D721Med (cell line): Measurements from ENCODE around the gene TNK2.
A peak's percentile ranks its signal among the peaks of the same experiment; 100 is the strongest.

Experiments
- DNase-seq: peaks from one replicate; pipeline ENCODE4 v3.0.0; 2011; ENCODE audit warnings: low spot score; ENCODE audit not compliant: insufficient read length
- FAIRE-seq: peaks from 2 replicates; lab custom pipeline; 2011; peaks lifted over from hg19 to GRCh38; lab: Jason Lieb, UNC
- TF ChIP-seq, protein P1 (sequence below): IDR thresholded peaks from 2 replicates; pipeline ENCODE4 v1.5.1; 2012; ENCODE audit warnings: mild to moderate bottlenecking, control low read depth; ENCODE audit not compliant: insufficient read depth; ENCODE audit errors: missing control alignments

The TNK2 gene

DNA sequence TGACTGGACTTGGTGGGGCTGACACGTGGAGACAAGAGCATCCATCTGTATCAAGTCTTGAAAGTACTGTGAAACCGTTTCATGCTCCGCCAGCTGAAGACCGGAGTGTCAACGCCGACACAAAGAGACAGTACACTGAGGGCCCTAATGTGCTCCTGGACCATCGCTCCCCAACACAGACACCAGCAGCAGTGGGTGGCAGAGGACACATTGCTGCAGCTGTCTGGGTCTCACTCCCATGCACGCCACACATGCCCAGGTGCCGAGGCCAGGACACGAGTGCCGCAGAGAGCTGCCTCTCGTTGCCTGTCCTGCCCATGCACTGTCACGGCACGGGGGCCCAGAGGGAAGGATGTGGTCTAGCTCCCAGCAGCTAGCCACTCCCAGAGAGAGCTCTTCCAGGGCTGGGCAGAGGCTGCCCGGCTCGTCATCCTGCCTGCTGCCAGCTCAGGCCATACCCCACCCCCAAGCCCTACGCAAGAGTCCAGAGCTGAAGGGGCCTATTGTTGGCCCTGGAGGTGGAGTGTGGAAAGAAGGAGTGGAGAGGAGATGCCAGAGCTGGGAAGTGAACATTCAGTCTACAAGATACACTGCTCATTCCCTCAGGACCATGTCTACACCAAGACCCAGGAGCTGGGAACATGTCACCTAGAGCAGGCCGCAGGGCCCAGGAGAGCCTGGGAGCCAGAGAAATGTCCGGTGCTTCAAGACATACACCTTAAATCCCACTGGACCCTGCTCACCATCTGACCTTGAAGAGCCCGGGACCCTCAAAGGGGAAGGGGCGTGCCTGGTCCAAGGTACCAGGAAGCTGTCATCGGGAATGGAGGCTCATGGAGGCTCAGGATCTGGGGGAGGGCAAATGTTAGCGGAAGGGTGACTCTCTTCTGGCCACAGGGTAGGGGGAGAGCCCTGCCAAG lies 7.7 kb downstream of the TNK2 start:
- FAIRE-seq (no peak), DNase-seq (no peak)
- TF ChIP-seq, protein P1, sequence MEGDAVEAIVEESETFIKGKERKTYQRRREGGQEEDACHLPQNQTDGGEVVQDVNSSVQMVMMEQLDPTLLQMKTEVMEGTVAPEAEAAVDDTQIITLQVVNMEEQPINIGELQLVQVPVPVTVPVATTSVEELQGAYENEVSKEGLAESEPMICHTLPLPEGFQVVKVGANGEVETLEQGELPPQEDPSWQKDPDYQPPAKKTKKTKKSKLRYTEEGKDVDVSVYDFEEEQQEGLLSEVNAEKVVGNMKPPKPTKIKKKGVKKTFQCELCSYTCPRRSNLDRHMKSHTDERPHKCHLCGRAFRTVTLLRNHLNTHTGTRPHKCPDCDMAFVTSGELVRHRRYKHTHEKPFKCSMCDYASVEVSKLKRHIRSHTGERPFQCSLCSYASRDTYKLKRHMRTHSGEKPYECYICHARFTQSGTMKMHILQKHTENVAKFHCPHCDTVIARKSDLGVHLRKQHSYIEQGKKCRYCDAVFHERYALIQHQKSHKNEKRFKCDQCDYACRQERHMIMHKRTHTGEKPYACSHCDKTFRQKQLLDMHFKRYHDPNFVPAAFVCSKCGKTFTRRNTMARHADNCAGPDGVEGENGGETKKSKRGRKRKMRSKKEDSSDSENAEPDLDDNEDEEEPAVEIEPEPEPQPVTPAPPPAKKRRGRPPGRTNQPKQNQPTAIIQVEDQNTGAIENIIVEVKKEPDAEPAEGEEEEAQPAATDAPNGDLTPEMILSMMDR: no peak

DNA sequence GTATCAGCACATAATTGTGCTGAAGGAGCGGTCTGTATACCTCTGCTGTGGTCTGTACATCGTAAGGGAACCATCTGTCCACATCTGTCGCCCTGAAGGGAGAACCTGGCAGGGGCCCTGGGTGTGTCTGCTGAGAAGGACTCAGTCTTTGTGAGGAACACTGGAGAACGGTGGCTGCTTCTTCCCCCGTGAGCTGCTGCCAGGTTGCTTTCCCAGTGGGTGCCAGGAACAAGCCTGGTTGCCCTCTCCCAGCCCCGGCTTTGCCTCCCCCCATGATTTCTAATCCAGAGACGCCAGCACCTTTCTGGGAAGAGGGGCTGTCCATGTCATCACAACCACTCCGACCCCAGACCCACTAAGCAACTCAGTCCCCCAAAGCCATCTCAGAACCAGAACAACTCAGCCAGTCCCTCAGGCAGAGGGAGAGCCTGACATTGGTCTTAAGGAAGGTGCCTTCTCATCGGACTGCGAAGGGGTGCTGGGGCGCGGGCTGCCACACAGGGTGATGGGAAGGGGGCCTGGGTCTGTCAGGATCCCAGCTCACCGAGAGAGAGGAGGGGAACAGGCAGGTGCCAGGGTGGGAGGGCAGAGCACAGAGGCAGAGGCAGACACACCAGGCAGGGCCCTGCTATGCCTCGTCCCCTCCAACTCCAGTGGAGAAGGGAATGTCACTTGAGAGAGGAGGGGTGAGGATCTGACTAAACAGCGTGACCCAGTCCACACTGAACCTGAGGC lies 8.5 kb downstream of the TNK2 start:
- TF ChIP-seq, protein P1: no peak
- DNase-seq (no peak), FAIRE-seq (no peak)

DNA sequence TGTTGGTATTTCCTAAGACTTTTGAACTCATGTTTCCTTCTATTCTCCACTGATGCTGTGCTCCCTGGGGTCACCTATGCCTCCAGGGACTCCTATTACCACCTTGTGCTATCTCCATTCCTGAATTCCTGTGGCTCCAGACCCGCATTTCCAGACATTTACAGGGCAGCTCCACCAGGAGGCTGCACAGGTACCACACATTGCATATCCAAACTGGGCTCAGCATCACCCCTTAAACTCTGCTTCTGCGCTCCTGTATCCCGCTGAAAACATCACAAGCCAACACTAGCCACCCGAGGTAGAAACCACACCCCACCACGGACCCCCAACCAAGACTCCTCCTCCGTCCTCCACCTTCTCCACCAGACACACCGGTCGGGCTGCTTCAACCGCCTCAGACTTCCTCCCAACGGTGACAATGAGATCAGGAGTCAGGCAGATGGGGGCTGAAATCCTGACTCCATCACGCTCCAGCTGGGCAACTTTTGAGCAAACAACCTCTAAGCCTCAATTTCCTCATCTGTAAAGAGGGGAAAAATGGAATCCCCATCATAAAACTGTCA lies 10.4 kb downstream of the TNK2 start:
- FAIRE-seq (no peak), DNase-seq (no peak)
- TF ChIP-seq, protein P1: peak; percentile 2

DNA sequence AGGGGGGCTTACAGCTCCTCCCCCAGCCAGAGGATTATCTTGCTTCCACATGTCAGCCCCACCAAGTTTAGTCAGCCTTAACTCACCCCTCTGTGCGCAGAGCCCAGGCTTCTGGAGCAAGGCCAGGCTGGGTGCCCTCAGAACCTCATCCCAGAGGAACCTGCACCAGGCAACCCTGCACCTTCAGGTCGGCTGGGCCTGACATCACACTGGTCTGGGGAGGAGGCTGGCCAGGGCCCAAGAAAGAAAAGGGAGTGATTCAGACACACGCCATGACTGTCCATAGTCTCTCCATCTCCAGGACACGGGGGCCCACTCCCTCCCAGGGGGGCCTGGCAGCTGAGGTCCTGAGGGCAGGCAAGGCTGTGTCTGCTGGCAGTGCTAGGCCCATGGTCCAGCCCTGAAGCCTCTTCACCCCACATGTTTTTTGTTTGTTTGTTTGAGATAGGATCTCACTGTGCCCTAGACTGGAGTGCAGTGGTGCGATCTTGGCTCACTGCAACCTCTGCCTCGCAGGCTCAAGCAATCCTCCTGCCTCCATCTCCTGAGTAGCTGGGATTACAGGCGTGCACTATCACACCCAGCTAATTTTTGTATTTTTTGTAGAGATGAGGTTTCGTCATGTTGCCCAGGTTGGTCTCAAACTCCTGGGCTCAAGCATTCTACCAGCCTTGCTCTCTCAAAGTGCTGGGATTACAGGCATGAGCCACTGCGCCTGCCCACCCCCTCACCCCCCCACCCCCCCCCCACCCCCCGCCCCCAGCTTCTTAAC lies 11.1 kb downstream of the TNK2 start:
- DNase-seq (no peak), FAIRE-seq (no peak)
- TF ChIP-seq, protein P1: no peak

DNA sequence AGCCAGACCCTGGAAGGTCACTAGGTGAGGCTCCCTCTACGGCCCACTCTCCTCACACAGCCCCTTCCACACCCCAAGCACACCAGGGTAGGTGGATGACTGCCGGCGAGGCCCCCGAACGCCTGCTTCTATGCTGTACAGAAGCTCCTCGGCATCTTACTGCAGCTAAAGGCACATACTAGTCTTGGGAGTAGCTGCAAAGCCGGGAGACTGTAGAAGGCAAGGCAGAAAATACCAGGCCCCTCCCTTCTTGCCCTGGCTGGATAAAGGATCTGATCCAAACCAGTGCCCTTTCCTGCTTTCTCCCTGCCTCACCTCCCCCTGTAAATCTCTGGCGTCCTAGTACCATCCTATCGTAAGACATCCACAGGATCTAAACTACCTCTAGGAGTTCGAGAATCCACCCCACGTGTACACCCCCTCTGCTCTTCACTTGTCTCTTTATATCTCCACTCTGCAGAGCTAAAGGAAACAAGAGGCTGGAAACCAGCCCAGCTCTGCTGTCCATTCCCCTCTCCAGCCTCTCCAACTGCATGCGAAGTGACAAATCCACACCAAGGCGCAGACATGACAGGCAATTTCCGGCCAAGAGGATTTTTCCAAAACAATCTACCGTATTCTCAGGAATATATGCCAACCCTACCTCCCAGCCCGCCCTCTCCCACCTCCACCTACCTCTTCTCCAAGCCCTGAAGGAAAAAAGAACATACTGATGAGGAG lies 11.8 kb downstream of the TNK2 start:
- TF ChIP-seq, protein P1: no peak
- no peak for FAIRE-seq
- no peak for DNase-seq

DNA sequence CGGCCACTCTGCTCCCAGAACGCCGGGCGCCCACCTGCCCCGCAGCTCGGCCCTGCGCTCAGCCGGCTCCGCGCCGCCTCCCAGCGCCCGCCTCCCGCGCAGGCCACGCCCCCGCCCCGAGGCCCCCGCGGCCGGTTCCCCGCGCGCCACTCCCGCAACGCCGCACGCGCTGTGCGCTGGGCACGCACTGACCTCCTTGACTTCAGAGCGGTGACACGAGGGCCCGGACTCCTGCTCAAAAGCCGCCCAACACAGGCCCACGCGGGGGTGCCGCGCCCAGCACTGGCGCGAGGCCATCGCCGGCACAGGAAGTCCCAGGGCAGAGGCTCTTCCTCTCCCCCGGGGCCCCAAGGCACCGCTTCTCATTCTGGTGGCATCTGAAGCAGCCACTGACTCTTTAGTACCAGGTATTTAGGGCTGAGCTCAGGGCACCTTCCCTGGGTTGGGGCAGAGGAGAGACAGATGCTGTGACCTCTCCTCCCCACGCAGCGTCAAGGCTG lies 12.4 kb downstream of the TNK2 start:
- TF ChIP-seq, protein P1: no peak
- no peak for FAIRE-seq
- DNase-seq: no peak
